GM12878 (cell line): ENCODE results near the gene CFAP57.

Source experiments
- EED ChIP-seq: sonication (generic); IDR thresholded peaks from 2 replicates; pipeline ENCODE4 v1.6.1; 2016; ENCODE audit warnings: antibody characterized with exemption, low read depth
- EZH2 ChIP-seq: IDR thresholded peaks from 2 replicates; pipeline ENCODE4 v1.6.1; 2012; ENCODE audit warnings: low read depth, mild to moderate bottlenecking, control low read depth, inconsistent platforms, low read length, borderline replicate concordance; ENCODE audit not compliant: control insufficient read depth
- FOS ChIP-seq: IDR thresholded peaks from 3 replicates; pipeline ENCODE4 v1.6.1; 2011; ENCODE audit warnings: borderline replicate concordance; ENCODE audit not compliant: insufficient read length; ENCODE audit errors: extremely low read depth
- HDAC6 ChIP-seq: fragments of 200-600 bp; sonication (generic); IDR thresholded peaks from one replicate; pipeline ENCODE4 v1.8.0; 2017; ENCODE audit warnings: antibody characterized with exemption; ENCODE audit not compliant: unreplicated experiment
- KLF5 ChIP-seq: fragments of 450-650 bp; IDR thresholded peaks from 2 replicates; pipeline ENCODE4 v1.6.1; 2014; ENCODE audit warnings: mild to moderate bottlenecking; ENCODE audit not compliant: partially characterized antibody
- NFXL1 ChIP-seq: fragments of 450-650 bp; IDR thresholded peaks from 2 replicates; pipeline ENCODE4 v1.6.1; 2017; ENCODE audit warnings: antibody characterized with exemption, mild to moderate bottlenecking, borderline replicate concordance
- POLR2AphosphoS5 ChIP-seq: IDR thresholded peaks from 2 replicates; pipeline ENCODE4 v1.6.1; 2011; ENCODE audit warnings: mild to moderate bottlenecking, low read length, inconsistent platforms
- STAT1 ChIP-seq: fragments of 450-650 bp; conservative IDR thresholded peaks from 2 replicates; pipeline ENCODE4 v1.6.1; 2014; ENCODE audit warnings: antibody characterized with exemption, mild to moderate bottlenecking
- YY1 ChIP-seq: IDR thresholded peaks from 2 replicates; pipeline ENCODE4 v1.6.1; 2011; ENCODE audit warnings: low read depth, mild to moderate bottlenecking, low read length
- TF ChIP-seq, protein P1 (sequence below): fragments of 450-650 bp; IDR thresholded peaks from 2 replicates; pipeline ENCODE4 v1.6.1; 2017; ENCODE audit warnings: antibody characterized with exemption, mild to moderate bottlenecking, moderate library complexity
- TF ChIP-seq, protein P2 (sequence below), 3 experiments: IDR thresholded peaks in 2 of 3; conservative IDR thresholded peaks in 1 of 3; 2 replicates each; pipeline ENCODE4 v1.5.1; 2011; ENCODE audit warnings: low read depth in 3 of 3, low read length in 3 of 3, mild to moderate bottlenecking in 3 of 3, control low read depth in 2 of 3, moderate library complexity in 2 of 3, inconsistent platforms in 1 of 3, mixed read lengths in 1 of 3; ENCODE audit not compliant: control insufficient read depth in 2 of 3, insufficient read depth in 1 of 3; ENCODE audit errors: extremely low read depth in 1 of 3
- TF ChIP-seq, protein P3 (sequence below): IDR thresholded peaks from 2 replicates; pipeline ENCODE4 v1.6.1; 2011; ENCODE audit warnings: low read depth, low read length, improper control_type of control experiment, borderline replicate concordance

GRCh38 chr1:43171312-43171875, 736 bp upstream of the CFAP57 start:
- TF ChIP-seq KLF5 (no peak), HDAC6 (no peak), POLR2AphosphoS5 (no peak), FOS (no peak), EED (no peak), NFXL1 (no peak), EZH2 (no peak), STAT1 (no peak), YY1 (no peak)
- TF ChIP-seq, protein P1, sequence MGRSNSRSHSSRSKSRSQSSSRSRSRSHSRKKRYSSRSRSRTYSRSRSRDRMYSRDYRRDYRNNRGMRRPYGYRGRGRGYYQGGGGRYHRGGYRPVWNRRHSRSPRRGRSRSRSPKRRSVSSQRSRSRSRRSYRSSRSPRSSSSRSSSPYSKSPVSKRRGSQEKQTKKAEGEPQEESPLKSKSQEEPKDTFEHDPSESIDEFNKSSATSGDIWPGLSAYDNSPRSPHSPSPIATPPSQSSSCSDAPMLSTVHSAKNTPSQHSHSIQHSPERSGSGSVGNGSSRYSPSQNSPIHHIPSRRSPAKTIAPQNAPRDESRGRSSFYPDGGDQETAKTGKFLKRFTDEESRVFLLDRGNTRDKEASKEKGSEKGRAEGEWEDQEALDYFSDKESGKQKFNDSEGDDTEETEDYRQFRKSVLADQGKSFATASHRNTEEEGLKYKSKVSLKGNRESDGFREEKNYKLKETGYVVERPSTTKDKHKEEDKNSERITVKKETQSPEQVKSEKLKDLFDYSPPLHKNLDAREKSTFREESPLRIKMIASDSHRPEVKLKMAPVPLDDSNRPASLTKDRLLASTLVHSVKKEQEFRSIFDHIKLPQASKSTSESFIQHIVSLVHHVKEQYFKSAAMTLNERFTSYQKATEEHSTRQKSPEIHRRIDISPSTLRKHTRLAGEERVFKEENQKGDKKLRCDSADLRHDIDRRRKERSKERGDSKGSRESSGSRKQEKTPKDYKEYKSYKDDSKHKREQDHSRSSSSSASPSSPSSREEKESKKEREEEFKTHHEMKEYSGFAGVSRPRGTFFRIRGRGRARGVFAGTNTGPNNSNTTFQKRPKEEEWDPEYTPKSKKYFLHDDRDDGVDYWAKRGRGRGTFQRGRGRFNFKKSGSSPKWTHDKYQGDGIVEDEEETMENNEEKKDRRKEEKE, result no peak
- TF ChIP-seq, protein P2, sequence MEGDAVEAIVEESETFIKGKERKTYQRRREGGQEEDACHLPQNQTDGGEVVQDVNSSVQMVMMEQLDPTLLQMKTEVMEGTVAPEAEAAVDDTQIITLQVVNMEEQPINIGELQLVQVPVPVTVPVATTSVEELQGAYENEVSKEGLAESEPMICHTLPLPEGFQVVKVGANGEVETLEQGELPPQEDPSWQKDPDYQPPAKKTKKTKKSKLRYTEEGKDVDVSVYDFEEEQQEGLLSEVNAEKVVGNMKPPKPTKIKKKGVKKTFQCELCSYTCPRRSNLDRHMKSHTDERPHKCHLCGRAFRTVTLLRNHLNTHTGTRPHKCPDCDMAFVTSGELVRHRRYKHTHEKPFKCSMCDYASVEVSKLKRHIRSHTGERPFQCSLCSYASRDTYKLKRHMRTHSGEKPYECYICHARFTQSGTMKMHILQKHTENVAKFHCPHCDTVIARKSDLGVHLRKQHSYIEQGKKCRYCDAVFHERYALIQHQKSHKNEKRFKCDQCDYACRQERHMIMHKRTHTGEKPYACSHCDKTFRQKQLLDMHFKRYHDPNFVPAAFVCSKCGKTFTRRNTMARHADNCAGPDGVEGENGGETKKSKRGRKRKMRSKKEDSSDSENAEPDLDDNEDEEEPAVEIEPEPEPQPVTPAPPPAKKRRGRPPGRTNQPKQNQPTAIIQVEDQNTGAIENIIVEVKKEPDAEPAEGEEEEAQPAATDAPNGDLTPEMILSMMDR (IDR thresholded peaks at IDR 0.05 in 2 of 3, conservative IDR thresholded peaks at IDR 0.05 in 1 of 3; ENCODE audit: control insufficient read depth in 2 of 3, extremely low read depth in 1 of 3, insufficient read depth in 1 of 3, low read depth in 3 of 3, low read length in 3 of 3), result no peak
- TF ChIP-seq, protein P3, sequence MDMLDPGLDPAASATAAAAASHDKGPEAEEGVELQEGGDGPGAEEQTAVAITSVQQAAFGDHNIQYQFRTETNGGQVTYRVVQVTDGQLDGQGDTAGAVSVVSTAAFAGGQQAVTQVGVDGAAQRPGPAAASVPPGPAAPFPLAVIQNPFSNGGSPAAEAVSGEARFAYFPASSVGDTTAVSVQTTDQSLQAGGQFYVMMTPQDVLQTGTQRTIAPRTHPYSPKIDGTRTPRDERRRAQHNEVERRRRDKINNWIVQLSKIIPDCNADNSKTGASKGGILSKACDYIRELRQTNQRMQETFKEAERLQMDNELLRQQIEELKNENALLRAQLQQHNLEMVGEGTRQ, result no peak
